GM12873 (cell line): ENCODE data around the gene WDR77.

ENCODE experiments used
- TF ChIP-seq, protein P1 (sequence below): IDR thresholded peaks from 2 replicates; pipeline ENCODE4 v1.5.1; 2012; ENCODE audit warnings: low read depth, mild to moderate bottlenecking, moderate library complexity, low read length, control low read depth; ENCODE audit not compliant: insufficient read depth; ENCODE audit errors: missing control alignments

WDR77 gene

DNA sequence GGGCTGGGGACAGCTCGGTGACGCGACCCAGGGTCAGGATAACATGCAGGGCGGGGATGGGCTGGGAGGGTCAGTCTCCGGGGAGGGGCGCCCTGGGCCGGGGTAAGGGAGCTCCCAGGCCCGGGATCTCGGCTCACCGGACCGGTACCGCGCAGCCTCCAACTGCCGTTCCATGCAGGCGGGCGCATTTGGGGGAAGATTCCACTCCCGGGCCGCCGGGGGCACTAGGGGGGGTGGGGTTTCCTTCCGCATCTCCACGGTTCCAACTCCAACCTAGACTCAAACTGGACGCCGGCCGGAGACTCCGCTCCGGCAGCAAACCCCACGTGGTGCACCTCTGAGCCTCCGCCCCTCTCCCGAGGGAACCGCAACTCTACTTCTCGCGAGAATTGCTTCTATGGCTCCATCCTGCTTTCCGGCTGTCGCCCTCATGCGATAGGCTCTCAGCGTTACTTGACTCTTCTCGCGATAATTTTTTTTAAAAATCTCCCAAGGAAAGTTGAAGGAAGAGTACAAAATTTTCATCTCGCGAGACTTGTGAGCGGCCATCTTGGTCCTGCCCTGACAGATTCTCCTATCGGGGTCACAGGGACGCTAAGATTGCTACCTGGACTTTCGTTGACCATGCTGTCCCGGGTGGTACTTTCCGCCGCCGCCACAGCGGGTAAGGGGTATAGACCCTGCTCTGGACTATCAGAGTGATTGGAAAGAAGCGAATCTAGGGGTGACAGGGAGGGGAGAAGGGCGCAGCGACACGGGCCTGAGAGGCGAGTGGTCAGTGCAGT lies at the start of gene WDR77, which contains the start of gene ATP5PB:
Gene WDR77, minus strand, starts transcription at position 339 of the 785 bp plus-strand sequence. Its CDS starts 87 bp downstream, at position 252.
Gene ATP5PB, plus strand, starts transcription at position 547 of the 785 bp plus-strand sequence. Its CDS starts 78 bp downstream, at position 625.
- TF ChIP-seq, protein P1, sequence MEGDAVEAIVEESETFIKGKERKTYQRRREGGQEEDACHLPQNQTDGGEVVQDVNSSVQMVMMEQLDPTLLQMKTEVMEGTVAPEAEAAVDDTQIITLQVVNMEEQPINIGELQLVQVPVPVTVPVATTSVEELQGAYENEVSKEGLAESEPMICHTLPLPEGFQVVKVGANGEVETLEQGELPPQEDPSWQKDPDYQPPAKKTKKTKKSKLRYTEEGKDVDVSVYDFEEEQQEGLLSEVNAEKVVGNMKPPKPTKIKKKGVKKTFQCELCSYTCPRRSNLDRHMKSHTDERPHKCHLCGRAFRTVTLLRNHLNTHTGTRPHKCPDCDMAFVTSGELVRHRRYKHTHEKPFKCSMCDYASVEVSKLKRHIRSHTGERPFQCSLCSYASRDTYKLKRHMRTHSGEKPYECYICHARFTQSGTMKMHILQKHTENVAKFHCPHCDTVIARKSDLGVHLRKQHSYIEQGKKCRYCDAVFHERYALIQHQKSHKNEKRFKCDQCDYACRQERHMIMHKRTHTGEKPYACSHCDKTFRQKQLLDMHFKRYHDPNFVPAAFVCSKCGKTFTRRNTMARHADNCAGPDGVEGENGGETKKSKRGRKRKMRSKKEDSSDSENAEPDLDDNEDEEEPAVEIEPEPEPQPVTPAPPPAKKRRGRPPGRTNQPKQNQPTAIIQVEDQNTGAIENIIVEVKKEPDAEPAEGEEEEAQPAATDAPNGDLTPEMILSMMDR, result no peak

DNA sequence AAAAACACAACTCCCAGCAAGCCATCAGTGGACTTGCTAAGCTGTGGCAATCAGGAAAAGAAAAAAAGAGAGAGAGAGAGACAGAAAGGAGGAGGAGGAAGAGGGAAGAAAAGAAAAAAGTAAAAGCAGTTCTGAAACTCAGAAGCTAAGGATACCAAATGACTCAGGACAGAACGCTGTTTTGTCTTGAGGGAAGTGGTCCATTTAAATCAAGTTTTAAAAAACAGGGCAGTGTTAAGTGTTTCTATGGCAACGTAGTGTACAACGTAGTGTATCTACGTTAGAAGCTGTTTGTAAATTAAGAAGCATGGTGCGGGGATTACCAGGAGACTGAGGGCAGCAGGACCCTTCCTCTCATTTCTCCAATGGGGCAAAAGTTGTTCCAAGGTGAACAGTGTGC lies 48.5 kb upstream of the WDR77 start:
- TF ChIP-seq, protein P1, result no peak

DNA sequence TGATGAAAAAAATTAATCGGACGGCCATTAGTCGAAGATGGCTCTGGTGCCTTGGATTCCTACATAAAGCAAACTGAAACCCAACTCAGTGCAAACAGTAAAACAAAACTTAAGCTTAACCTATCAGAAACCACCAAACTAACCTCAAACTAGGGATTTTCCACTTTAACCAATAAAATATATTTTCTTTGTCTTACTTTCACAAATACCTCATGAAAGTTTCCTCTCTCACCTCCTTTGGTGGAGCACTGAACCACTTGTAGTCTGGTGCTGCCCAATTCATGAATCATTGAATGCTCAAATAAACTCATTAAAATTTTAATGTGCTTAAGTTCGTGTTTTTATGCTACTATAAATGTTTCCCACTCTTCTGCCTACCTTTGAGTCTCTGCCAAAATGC lies 47.3 kb upstream of the WDR77 start:
- TF ChIP-seq, protein P1, result no peak

DNA sequence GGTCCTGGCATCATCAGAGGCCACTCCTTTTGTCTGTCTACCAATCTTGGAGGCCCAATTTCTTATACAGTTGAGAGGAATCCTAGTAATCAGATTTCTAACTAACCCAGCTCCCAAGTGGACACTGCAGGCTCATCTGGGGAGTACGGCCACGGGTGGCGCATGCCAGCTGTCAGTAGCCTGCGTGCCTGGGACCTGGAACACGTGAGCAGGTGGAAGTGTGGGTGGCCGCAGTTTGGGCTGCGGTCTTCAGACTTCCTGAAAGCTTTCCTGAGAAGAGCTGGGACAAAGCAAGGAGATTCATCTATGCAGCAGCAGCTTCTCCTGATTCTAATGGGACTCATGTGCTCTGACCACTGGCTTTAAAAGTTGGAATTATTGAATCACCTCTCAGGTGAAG lies 42.0 kb upstream of the WDR77 start:
- TF ChIP-seq, protein P1, result no peak

DNA sequence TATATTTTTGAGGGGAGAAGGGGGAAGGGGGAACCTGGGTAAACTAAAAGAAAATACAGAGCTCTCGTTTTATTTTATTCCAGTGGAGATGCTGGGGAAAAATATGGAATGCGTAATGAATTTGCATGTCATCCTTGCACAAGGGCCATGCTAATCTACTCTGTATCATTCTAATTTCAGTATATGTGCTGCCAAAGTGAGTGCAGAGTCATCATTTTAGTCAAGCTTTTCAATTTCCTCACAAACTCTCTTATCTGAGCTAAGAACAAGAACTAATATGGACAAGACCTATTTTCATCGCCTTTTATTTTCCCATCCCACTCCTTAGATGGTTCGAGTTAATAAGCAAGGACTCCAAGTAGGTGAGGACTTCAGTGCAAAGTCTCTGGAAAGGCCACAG lies 41.2 kb upstream of the WDR77 start:
- TF ChIP-seq, protein P1, result no peak

DNA sequence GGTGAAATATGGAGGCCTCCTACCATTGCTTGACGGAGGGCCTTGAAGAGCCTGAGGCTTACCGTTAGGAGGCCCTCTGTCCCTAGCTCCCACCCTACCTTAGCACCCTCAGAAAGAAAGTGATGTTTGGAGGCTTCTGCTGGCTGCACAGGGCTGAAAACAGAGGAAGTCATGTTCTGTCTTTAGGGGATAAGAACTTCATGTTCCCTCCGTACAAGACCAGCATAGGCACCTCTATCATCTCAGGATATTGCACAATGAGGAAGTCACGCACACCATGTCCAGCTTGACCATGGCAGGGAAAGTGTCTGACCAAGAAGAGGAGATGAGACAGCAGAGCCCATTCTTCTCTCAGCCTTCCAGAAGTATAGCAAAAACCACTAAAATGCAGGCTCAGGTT lies 40.5 kb upstream of the WDR77 start:
- TF ChIP-seq, protein P1, result no peak

DNA sequence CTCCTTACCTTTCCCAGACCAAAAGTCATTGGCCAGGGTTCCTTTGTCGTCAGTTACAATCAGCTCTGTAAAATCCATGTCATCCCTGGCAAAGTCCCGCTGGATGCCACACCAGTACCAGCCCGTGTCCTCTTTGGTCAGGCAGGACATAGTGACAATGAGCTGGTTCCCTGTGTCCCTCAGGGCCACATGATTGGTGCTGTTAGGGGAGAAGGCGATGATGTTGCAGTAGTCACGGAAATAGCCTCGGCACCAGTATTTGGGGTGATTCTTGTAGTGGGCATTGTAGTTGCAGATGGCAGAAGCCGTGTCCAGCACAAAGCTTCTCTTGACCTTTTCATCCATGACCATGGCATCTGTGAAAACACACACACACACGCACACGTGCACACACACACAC lies 39.6 kb upstream of the WDR77 start:
- TF ChIP-seq, protein P1, result no peak
